ENCODE results near the gene AFF3.

DNA sequence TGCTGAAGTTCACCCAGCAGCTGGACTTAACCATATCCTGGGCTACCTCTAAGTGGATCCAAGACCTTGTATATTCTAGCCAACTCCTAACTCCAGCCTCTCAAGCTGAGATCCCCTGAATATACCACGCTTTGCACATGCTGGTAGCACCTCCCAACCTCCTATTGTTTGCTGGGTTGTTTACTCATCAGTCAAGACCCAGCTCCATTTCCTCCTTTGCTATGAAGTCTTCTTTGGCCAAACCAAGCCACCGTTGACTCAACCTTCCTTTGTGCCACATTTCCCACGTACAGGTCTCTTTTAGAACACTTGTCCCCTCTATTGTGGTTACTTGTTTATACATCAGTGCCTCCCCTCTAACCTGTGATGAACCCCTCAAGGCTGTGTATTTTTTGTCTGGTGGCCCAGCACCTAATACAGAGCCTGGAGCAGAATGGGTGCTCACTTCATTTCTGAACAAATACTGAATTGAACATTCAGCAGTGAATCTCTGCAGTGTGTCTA lies 384.7 kb downstream of the AFF3 start:
- no peak for TF ChIP-seq POLR2A (IDR thresholded peaks at IDR 0.05)
- TF ChIP-seq, protein P1, sequence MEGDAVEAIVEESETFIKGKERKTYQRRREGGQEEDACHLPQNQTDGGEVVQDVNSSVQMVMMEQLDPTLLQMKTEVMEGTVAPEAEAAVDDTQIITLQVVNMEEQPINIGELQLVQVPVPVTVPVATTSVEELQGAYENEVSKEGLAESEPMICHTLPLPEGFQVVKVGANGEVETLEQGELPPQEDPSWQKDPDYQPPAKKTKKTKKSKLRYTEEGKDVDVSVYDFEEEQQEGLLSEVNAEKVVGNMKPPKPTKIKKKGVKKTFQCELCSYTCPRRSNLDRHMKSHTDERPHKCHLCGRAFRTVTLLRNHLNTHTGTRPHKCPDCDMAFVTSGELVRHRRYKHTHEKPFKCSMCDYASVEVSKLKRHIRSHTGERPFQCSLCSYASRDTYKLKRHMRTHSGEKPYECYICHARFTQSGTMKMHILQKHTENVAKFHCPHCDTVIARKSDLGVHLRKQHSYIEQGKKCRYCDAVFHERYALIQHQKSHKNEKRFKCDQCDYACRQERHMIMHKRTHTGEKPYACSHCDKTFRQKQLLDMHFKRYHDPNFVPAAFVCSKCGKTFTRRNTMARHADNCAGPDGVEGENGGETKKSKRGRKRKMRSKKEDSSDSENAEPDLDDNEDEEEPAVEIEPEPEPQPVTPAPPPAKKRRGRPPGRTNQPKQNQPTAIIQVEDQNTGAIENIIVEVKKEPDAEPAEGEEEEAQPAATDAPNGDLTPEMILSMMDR (IDR thresholded peaks at IDR 0.05) = no peak

All from lower leg skin (tissue), 3 donors.